GM23338 (cell line): ENCODE measurements around the gene PBX3.

Experiments
- CTCF ChIP-seq, 2 experiments: fragments of 200-600 bp in 1 of 2; sonication (generic) in 1 of 2; conservative IDR thresholded peaks; 2 replicates each; pipeline versions ENCODE4 v1.5.1 to v1.6.1; 2016 to 2017; ENCODE audit warnings: antibody characterized with exemption in 2 of 2, low read depth in 2 of 2, mild to moderate bottlenecking in 2 of 2, moderate library complexity in 1 of 2
- EZH2 ChIP-seq: fragments of 200-600 bp; sonication (generic); IDR thresholded peaks from one replicate; pipeline ENCODE4 v1.8.0; 2017; ENCODE audit warnings: antibody characterized with exemption, mild to moderate bottlenecking, low read depth; ENCODE audit not compliant: unreplicated experiment
- EZH2phosphoT487 ChIP-seq: fragments of 200-600 bp; sonication (generic); IDR thresholded peaks from one replicate; pipeline ENCODE4 v1.8.1; 2018; ENCODE audit warnings: antibody characterized with exemption; ENCODE audit not compliant: unreplicated experiment
- POLR2AphosphoS5 ChIP-seq: IDR thresholded peaks from 2 replicates; pipeline ENCODE4 v1.6.1; 2016; ENCODE audit warnings: antibody characterized with exemption, low read depth
- REST ChIP-seq: IDR thresholded peaks from one replicate; pipeline ENCODE4 v1.6.1; 2018; ENCODE audit warnings: antibody characterized with exemption; ENCODE audit not compliant: unreplicated experiment
- ZNF114 ChIP-seq: fragments of 250-450 bp; sonication (Bioruptor Pico); IDR thresholded peaks from 2 replicates; pipeline ENCODE4 v1.5.0; 2020; ENCODE audit warnings: mild to moderate bottlenecking, moderate library complexity

GRCh38 chr9:125810161-125810560 is 63.0 kb downstream of the PBX3 start:
- TF ChIP-seq EZH2phosphoT487 (no peak), CTCF (conservative IDR thresholded peaks at IDR 0.05; ENCODE audit: low read depth in 2 of 2) (no peak), EZH2 (no peak), REST (no peak), POLR2AphosphoS5 (no peak), ZNF114 (no peak)
